ENCODE results near the gene DHX32.
"Not testable (repeated sequence)": the region's sequence is repeated elsewhere in the genome, so short reads cannot be mapped to it uniquely, and the experiment has no call there.

DHX32 gene

GRCh38 chr10:125881192-125881591 lies at the start of gene DHX32:
Gene DHX32, minus strand, starts transcription at chr10:125881292. Its CDS starts 468 bp downstream, at chr10:125880824.
- no peak for DNase-seq (ENCODE audit: low spot score)

GRCh38 chr10:125929618-125930017 lies 48.5 kb upstream of the DHX32 start:
- DNase-seq (ENCODE audit: low spot score) = no peak

GRCh38 chr10:125928928-125929585 lies 48.0 kb upstream of the DHX32 start:
- no peak for DNase-seq (ENCODE audit: low spot score)

- DNase-seq (ENCODE audit: low spot score) = not testable (repeated sequence)
Measured at GRCh38 chr10:125927265-125927664, 46.2 kb upstream of the DHX32 start.

- no peak for DNase-seq (ENCODE audit: low spot score)
Measured at GRCh38 chr10:125926247-125926646, 45.2 kb upstream of the DHX32 start.

- DNase-seq (ENCODE audit: low spot score) = no peak
Measured at GRCh38 chr10:125925262-125925834, 44.3 kb upstream of the DHX32 start.

GRCh38 chr10:125921643-125922306 lies 40.7 kb upstream of the DHX32 start:
- DNase-seq (ENCODE audit: low spot score) = not testable (repeated sequence)

GRCh38 chr10:125917704-125918361 lies 36.7 kb upstream of the DHX32 start:
- not testable (repeated sequence) for DNase-seq (ENCODE audit: low spot score)

GRCh38 chr10:125916977-125917376 lies 35.9 kb upstream of the DHX32 start:
- DNase-seq (ENCODE audit: low spot score) = no peak

- not testable (repeated sequence) for DNase-seq (ENCODE audit: low spot score)
Measured at GRCh38 chr10:125913277-125913676, 32.2 kb upstream of the DHX32 start.

GRCh38 chr10:125911990-125912389 lies 30.9 kb upstream of the DHX32 start:
- no peak for DNase-seq (ENCODE audit: low spot score)

- no peak for DNase-seq (ENCODE audit: low spot score)
Measured at GRCh38 chr10:125911145-125911544, 30.1 kb upstream of the DHX32 start.

- not testable (repeated sequence) for DNase-seq (ENCODE audit: low spot score)
Measured at GRCh38 chr10:125909491-125909890, 28.4 kb upstream of the DHX32 start.

- DNase-seq (ENCODE audit: low spot score) = not testable (repeated sequence)
Measured at GRCh38 chr10:125908813-125909212, 27.7 kb upstream of the DHX32 start.

GRCh38 chr10:125907598-125907997 lies 26.5 kb upstream of the DHX32 start:
- not testable (repeated sequence) for DNase-seq (ENCODE audit: low spot score)

- DNase-seq (ENCODE audit: low spot score) = not testable (repeated sequence)
Measured at GRCh38 chr10:125905069-125905994, 24.2 kb upstream of the DHX32 start.

GRCh38 chr10:125903135-125903640 lies 22.1 kb upstream of the DHX32 start:
- not testable (repeated sequence) for DNase-seq (ENCODE audit: low spot score)

- not testable (repeated sequence) for DNase-seq (ENCODE audit: low spot score)
Measured at GRCh38 chr10:125900963-125901362, 19.9 kb upstream of the DHX32 start.

GRCh38 chr10:125897317-125897716 lies 16.2 kb upstream of the DHX32 start:
- not testable (repeated sequence) for DNase-seq (ENCODE audit: low spot score)

GRCh38 chr10:125896088-125896934 lies 15.2 kb upstream of the DHX32 start, which contains the start of gene FANK1:
Gene FANK1, plus strand, starts transcription at chr10:125896564. Its CDS starts 79 bp downstream, at chr10:125896643.
- peak; percentile 76 for DNase-seq (ENCODE audit: low spot score)
